ENCODE results near the gene RIC3.

Gene RIC3

DNA sequence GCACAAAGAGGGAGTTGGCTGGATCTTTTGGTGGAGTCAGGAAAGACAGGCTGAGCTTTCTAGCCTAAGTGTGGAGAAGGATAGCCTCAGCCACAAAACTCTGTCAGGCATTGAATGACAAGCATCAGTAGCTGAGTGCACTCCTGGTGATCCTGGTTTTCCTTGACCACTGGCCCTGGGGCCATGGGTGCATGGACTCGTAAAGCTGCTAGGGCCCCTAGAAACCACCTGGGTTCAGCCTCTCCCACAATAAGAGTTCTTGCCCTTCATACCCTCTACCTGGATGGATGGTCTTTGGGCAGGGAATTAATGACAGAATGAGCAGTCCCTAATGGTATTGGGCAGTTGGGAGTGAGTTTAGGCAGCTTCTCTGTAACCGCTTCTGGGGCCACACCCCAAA lies 64.9 kb downstream of the RIC3 start:
- Histone ChIP-seq H4K20me1 (ENCODE audit: insufficient read depth, low read length) (no peaks in the 10 kb centered on the region), H3K79me2 (ENCODE audit: insufficient read depth, low read length) (no peaks in the 10 kb centered on the region), H3K4me1 (ENCODE audit: insufficient read depth, low read length, severe bottlenecking) (no peaks in the 10 kb centered on the region), H3F3A (ENCODE audit: insufficient read depth, low read length) (no peaks in the 10 kb centered on the region), H3K27me3 (ENCODE audit: insufficient read depth, low read length) (peaks cover 7% of the 10 kb centered on the region; the same call in 1 of the 2 replicates), H3K9ac (ENCODE audit: low read length) (no peak overlapping the region), H3K4me2 (ENCODE audit: low read length) (no peak overlapping the region), H3K36me3 (ENCODE audit: insufficient read depth, low read length) (no peaks in the 10 kb centered on the region), H3K9me3 (ENCODE audit: low read length) (no peaks in the 10 kb centered on the region), H3K4me3 (ENCODE audit: low read depth, low read length, poor library complexity, severe bottlenecking) (no peak overlapping the region), H2AFZ (ENCODE audit: low read length) (no peak overlapping the region), H3K9me2 (ENCODE audit: low read depth, low read length) (no peaks in the 10 kb centered on the region), H3K27ac (ENCODE audit: low read depth, low read length, poor library complexity, severe bottlenecking) (no peak overlapping the region)
- TF ChIP-seq EZH2 (IDR thresholded peaks at IDR 0.05; ENCODE audit: borderline replicate concordance, low read length) (no peak), CTCF (IDR thresholded peaks at IDR 0.05; ENCODE audit: low read length) (no peak)

DNA sequence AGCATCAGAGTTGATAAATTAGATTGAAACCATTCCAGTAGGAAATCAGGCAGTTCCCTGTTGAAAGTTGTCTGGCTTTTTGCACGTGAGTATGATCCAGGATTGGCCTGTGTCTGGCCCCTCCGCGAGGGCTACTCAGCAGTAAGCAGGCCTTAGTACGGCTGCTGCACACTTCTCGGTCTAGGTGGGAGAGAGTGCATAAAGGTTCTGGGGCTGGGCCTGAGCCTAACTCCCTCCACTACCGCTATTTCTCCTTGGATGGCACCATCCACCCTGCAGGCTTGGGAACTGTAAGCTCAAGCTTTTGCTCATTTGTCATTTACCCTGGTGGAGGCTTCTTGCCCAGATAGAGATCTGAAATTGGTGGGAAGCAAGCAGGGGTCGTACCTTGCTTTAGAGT lies 65.9 kb downstream of the RIC3 start:
- H3K27me3 ChIP-seq (ENCODE audit: insufficient read depth, low read length): peaks cover 7% of the 10 kb centered on the region; the same call in 1 of the 2 replicates
- H3K36me3 ChIP-seq (ENCODE audit: insufficient read depth, low read length): no peaks in the 10 kb centered on the region

GRCh38 chr11:8102296-8102915 lies 66.4 kb downstream of the RIC3 start:
- Histone ChIP-seq H3K9ac (ENCODE audit: low read length) (no peak overlapping the region), H3K4me1 (ENCODE audit: insufficient read depth, low read length, severe bottlenecking) (no peaks in the 10 kb centered on the region), H3K9me2 (ENCODE audit: low read depth, low read length) (no peaks in the 10 kb centered on the region), H3K27me3 (ENCODE audit: insufficient read depth, low read length) (peaks cover 7% of the 10 kb centered on the region; the same call in 1 of the 2 replicates), H3K9me3 (ENCODE audit: low read length) (no peaks in the 10 kb centered on the region), H4K20me1 (ENCODE audit: insufficient read depth, low read length) (no peaks in the 10 kb centered on the region), H2AFZ (ENCODE audit: low read length) (no peak overlapping the region), H3K36me3 (ENCODE audit: insufficient read depth, low read length) (no peaks in the 10 kb centered on the region), H3K79me2 (ENCODE audit: insufficient read depth, low read length) (no peaks in the 10 kb centered on the region), H3K4me3 (ENCODE audit: low read depth, low read length, poor library complexity, severe bottlenecking) (no peak overlapping the region), H3F3A (ENCODE audit: insufficient read depth, low read length) (no peaks in the 10 kb centered on the region), H3K4me2 (ENCODE audit: low read length) (no peak overlapping the region), H3K27ac (ENCODE audit: low read depth, low read length, poor library complexity, severe bottlenecking) (no peak overlapping the region)
- TF ChIP-seq EZH2 (IDR thresholded peaks at IDR 0.05; ENCODE audit: borderline replicate concordance, low read length): no peak
- TF ChIP-seq CTCF (IDR thresholded peaks at IDR 0.05; ENCODE audit: low read length): no peak

More for the DNA sequence above, 65.9 kb downstream of the RIC3 start:
- TF ChIP-seq EZH2 (IDR thresholded peaks at IDR 0.05; ENCODE audit: borderline replicate concordance, low read length) (no peak), CTCF (IDR thresholded peaks at IDR 0.05; ENCODE audit: low read length) (no peak)
- no peaks in the 10 kb centered on the region for H4K20me1 ChIP-seq (ENCODE audit: insufficient read depth, low read length)
- H3K27ac ChIP-seq (ENCODE audit: low read depth, low read length, poor library complexity, severe bottlenecking): no peak overlapping the region
- H3K79me2 ChIP-seq (ENCODE audit: insufficient read depth, low read length): no peaks in the 10 kb centered on the region
- no peaks in the 10 kb centered on the region for H3F3A ChIP-seq (ENCODE audit: insufficient read depth, low read length)
- no peak overlapping the region for H3K4me3 ChIP-seq (ENCODE audit: low read depth, low read length, poor library complexity, severe bottlenecking)
- no peak overlapping the region for H3K4me2 ChIP-seq (ENCODE audit: low read length)
- H3K4me1 ChIP-seq (ENCODE audit: insufficient read depth, low read length, severe bottlenecking): no peaks in the 10 kb centered on the region
- H3K9ac ChIP-seq (ENCODE audit: low read length): no peak overlapping the region
- H3K9me3 ChIP-seq (ENCODE audit: low read length): no peaks in the 10 kb centered on the region
- H3K9me2 ChIP-seq (ENCODE audit: low read depth, low read length): no peaks in the 10 kb centered on the region
- no peak overlapping the region for H2AFZ ChIP-seq (ENCODE audit: low read length)

Measured in OCI-LY1 (cell line).